Measurements from ENCODE around the gene RIMS1.

GRCh38 chr6:72031471-72031870 is 145.1 kb downstream of the RIMS1 start:
- TF ChIP-seq EZH2 (optimal IDR thresholded peaks at IDR 0.05; ENCODE audit: low read depth, low read length) (no peak), CTCF (IDR thresholded peaks at IDR 0.05; ENCODE audit: low read length) (no peak)
